ENCODE measurements around the gene NRF1.

NRF1 gene

DNA sequence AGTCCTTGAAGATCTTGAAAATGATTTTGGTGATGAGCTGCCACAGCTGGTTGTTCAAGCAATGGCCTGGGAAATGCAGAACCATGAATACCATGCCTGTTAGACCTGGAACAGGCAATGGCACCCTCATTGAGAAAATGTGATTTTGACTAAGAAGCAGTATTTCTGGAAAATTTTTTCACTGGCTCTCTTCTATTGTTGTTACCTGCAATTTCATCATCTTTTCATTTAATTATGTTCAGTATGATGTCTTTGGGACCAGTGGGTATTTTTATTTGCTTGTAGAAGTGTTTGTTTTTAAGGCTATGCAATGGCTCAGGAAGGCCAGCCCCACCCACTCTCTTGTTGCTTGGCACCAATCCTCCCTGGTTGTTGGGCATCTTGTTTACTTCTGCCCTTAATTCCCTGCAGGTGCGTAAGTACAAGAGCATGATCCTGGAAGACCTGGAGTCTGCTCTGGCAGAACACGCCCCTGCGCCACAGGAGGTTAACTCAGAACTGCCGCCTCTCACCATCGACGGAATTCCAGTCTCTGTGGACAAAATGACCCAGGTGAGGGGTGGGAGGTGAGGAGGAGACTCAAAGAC, 78.6 kb downstream of the NRF1 start:
- DNase-seq (ENCODE audit: insufficient read length, low spot score) = no peak
- no peak for TF ChIP-seq CTCF (IDR thresholded peaks at IDR 0.05; ENCODE audit: insufficient read depth, missing control alignments)
- no peak for FAIRE-seq

- no peak for DNase-seq (ENCODE audit: insufficient read length, low spot score)
- TF ChIP-seq CTCF (IDR thresholded peaks at IDR 0.05; ENCODE audit: insufficient read depth, missing control alignments) = no peak
- no peak for FAIRE-seq
Measured at GRCh38 chr7:129690701-129691100, 79.2 kb downstream of the NRF1 start.

GRCh38 chr7:129698516-129699418, 87.2 kb downstream of the NRF1 start:
- FAIRE-seq (no peak), DNase-seq (ENCODE audit: insufficient read length, low spot score) (no peak)
- TF ChIP-seq CTCF (IDR thresholded peaks at IDR 0.05; ENCODE audit: insufficient read depth, missing control alignments) = no peak

- DNase-seq (ENCODE audit: insufficient read length, low spot score) (no peak), FAIRE-seq (no peak)
- TF ChIP-seq CTCF (IDR thresholded peaks at IDR 0.05; ENCODE audit: insufficient read depth, missing control alignments) = no peak
Measured at GRCh38 chr7:129702316-129702715, 90.8 kb downstream of the NRF1 start.

DNA sequence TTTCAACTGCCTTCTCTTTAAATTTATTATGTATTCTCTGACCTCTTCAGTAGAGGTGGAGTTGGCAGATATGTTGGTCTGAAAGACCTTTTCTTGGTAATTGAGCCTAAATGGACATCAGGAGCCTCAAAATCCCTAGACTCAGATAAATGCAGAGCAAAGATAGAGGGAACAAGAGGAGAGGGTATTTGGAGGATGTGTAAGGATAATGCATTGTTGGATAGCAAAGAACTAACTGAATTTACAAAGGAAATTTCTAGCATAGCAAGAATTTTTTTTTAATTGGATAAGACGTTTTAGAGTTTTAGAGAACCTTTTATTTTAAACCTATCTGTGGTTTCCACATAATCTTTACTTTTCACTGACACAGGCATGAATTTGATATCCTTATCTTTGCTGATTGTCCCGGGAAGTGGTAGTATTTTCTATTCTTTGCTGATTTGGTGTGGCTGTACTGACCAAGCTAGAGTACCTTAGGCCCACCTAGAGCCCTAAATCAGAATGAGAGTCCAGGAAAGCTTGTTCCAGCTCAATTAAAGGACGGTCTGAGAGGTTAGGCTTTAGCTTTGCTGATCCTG, 91.3 kb downstream of the NRF1 start:
- DNase-seq (ENCODE audit: insufficient read length, low spot score) (no peak), FAIRE-seq (no peak)
- TF ChIP-seq CTCF (IDR thresholded peaks at IDR 0.05; ENCODE audit: insufficient read depth, missing control alignments) = no peak

DNA sequence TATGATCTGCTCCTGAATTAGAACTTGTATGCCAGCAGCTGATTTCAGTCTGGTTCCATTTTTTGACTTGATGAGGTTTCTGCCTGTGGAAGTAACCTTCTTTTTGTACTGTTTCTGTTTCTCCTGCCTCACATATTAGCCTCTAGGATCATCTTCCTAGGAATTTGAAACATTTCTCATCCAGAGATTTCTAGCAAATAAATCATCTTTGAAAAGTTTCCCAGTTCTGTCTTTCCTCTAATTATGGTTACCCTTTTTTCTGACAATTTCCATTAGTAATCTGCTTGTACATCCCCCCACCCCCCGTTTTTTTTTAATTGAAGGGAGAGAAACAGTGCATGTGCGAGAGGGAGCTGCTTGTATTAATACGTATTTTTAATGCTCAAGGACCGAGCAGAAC, 92.2 kb downstream of the NRF1 start:
- no peak for TF ChIP-seq CTCF (IDR thresholded peaks at IDR 0.05; ENCODE audit: insufficient read depth, missing control alignments)
- FAIRE-seq (no peak), DNase-seq (ENCODE audit: insufficient read length, low spot score) (no peak)
